KMS-11 (cell line): Measurements from ENCODE around the gene PFDN6.

Experiments
- H2AFZ ChIP-seq: fragments of 200-600 bp; sonication (generic); 2 replicates; pipeline ENCODE4 v1.6.1; 2016; ENCODE audit warnings: antibody characterized with exemption, mixed run types, low read depth
- H3K27ac ChIP-seq: fragments of 200-600 bp; sonication (generic); 2 replicates; pipeline ENCODE4 v1.6.1; 2016; ENCODE audit warnings: mild to moderate bottlenecking, mixed run types
- H3K27me3 ChIP-seq: fragments of 200-600 bp; sonication (generic); 2 replicates; pipeline ENCODE4 v1.6.1; 2017; ENCODE audit warnings: mild to moderate bottlenecking, low read depth, mixed run types, moderate library complexity; ENCODE audit not compliant: insufficient read depth
- H3K36me3 ChIP-seq: fragments of 200-600 bp; sonication (generic); 2 replicates; pipeline ENCODE4 v1.6.1; 2017; ENCODE audit warnings: mild to moderate bottlenecking, mixed run types; ENCODE audit not compliant: insufficient read depth
- H3K4me1 ChIP-seq: fragments of 200-600 bp; sonication (generic); 2 replicates; pipeline ENCODE4 v1.6.1; 2016; ENCODE audit warnings: mild to moderate bottlenecking, low read depth, mixed run types; ENCODE audit not compliant: poor library complexity, severe bottlenecking
- H3K4me2 ChIP-seq: fragments of 200-600 bp; sonication (generic); 2 replicates; pipeline ENCODE4 v1.7.0; 2016; ENCODE audit warnings: mild to moderate bottlenecking, mixed run types
- H3K4me3 ChIP-seq: fragments of 200-600 bp; sonication (generic); IDR thresholded peaks from 2 replicates; pipeline ENCODE4 v1.6.1; 2017; ENCODE audit warnings: low read depth, low read length, mixed read lengths; ENCODE audit not compliant: insufficient read depth
- H3K79me2 ChIP-seq: fragments of 200-600 bp; sonication (generic); 2 replicates; pipeline ENCODE4 v1.6.1; 2016; ENCODE audit warnings: low read depth, mixed run types; ENCODE audit not compliant: insufficient read depth
- H3K9ac ChIP-seq: fragments of 200-600 bp; sonication (generic); 2 replicates; pipeline ENCODE4 v1.6.1; 2016; ENCODE audit warnings: mild to moderate bottlenecking, mixed run types
- H4K20me1 ChIP-seq: fragments of 200-600 bp; sonication (generic); 2 replicates; pipeline ENCODE4 v1.6.1; 2016; ENCODE audit warnings: mild to moderate bottlenecking, mixed run types; ENCODE audit not compliant: insufficient read depth
- CTCF ChIP-seq: fragments of 200-600 bp; sonication (generic); conservative IDR thresholded peaks from 2 replicates; pipeline ENCODE4 v1.6.1; 2017; ENCODE audit warnings: low read depth, mild to moderate bottlenecking, antibody characterized with exemption, low read length, moderate library complexity, mixed read lengths

Gene PFDN6

GRCh38 chr6:33248643-33248931 is 40.8 kb upstream of the PFDN6 start:
- Histone ChIP-seq H3K36me3 (no peaks in the 10 kb centered on the region), H3K9ac (peak overlapping the region; percentile 83), H3K79me2 (no peaks in the 10 kb centered on the region), H4K20me1 (no peaks in the 10 kb centered on the region), H3K4me1 (peaks cover 9% of the 10 kb centered on the region), H3K4me2 (peak overlapping the region; percentile 100), H3K4me3 (no peak overlapping the region), H3K27ac (peak overlapping the region; percentile 88), H3K27me3 (no peaks in the 10 kb centered on the region), H2AFZ (peak overlapping the region; percentile 97)
- TF ChIP-seq CTCF, result peak; percentile 34

- H3K27ac ChIP-seq, result peak overlapping the region; percentile 88
- H3K4me1 ChIP-seq, result peaks cover 9% of the 10 kb centered on the region
- peak overlapping the region; percentile 97 for H2AFZ ChIP-seq
- H3K9ac ChIP-seq, result peak overlapping the region; percentile 83
- H3K4me2 ChIP-seq, result peak overlapping the region; percentile 100
- H4K20me1 ChIP-seq, result no peaks in the 10 kb centered on the region
- no peaks in the 10 kb centered on the region for H3K36me3 ChIP-seq
- H3K79me2 ChIP-seq, result no peaks in the 10 kb centered on the region
- no peak; the same call in 1 of the 2 replicates for TF ChIP-seq CTCF
- H3K4me3 ChIP-seq, result no peak overlapping the region
- no peaks in the 10 kb centered on the region for H3K27me3 ChIP-seq
Measured at GRCh38 chr6:33248932-33249731, 40.3 kb upstream of the PFDN6 start.

GRCh38 chr6:33249732-33250630 is 39.4 kb upstream of the PFDN6 start:
- no peaks in the 10 kb centered on the region for H4K20me1 ChIP-seq
- H3K27ac ChIP-seq, result peak overlapping the region; percentile 59
- H3K36me3 ChIP-seq, result no peaks in the 10 kb centered on the region
- peak overlapping the region; percentile 73 for H3K9ac ChIP-seq
- H3K4me1 ChIP-seq, result peaks cover 9% of the 10 kb centered on the region
- no peaks in the 10 kb centered on the region for H3K79me2 ChIP-seq
- peak overlapping the region; percentile 44; the same call in 1 of the 2 replicates for H2AFZ ChIP-seq
- no peak overlapping the region for H3K4me3 ChIP-seq
- H3K27me3 ChIP-seq, result no peaks in the 10 kb centered on the region
- TF ChIP-seq CTCF, result no peak
- peak overlapping the region; percentile 61 for H3K4me2 ChIP-seq

- Histone ChIP-seq H3K27me3 (no peaks in the 10 kb centered on the region), H3K4me1 (peaks cover 9% of the 10 kb centered on the region), H2AFZ (no peak overlapping the region), H3K4me3 (no peak overlapping the region), H3K36me3 (no peaks in the 10 kb centered on the region), H3K9ac (no peak overlapping the region), H3K4me2 (peak overlapping the region; percentile 61; the same call in 1 of the 2 replicates), H4K20me1 (no peaks in the 10 kb centered on the region), H3K27ac (no peak overlapping the region), H3K79me2 (no peaks in the 10 kb centered on the region)
- TF ChIP-seq CTCF, result no peak
Measured at GRCh38 chr6:33250731-33251130, 38.7 kb upstream of the PFDN6 start.
